Smooth muscle cell (in vitro differentiated cells): ENCODE measurements around the gene MS4A10. TPM values are rescaled to one million over a fixed set of nuclear protein-coding genes. Genes with fewer than 3 reads are reported as not detected.
A peak's percentile ranks its signal among the peaks of the same experiment; 100 is the strongest.
"Not testable (repeated sequence)": the region's sequence is repeated elsewhere in the genome, so short reads cannot be mapped to it uniquely, and the experiment has no call there.

Experiments used
- DNase-seq: peaks from one replicate; lab custom pipeline; 2025; ENCODE audit not compliant: unreplicated experiment; lab: John Stamatoyannopoulos, UW
- H2AFZ ChIP-seq: fragments of 200-600 bp; sonication (generic); 2 replicates; pipeline ENCODE4 v1.6.0; 2016; ENCODE audit warnings: antibody characterized with exemption, low read depth, mild to moderate bottlenecking
- H3F3A ChIP-seq: fragments of 200-600 bp; sonication (generic); 2 replicates; pipeline ENCODE4 v1.6.0; 2017; ENCODE audit warnings: antibody characterized with exemption, low read depth
- H3K27ac ChIP-seq: fragments of 200-600 bp; sonication (generic); 2 replicates; pipeline ENCODE4 v1.5.1; 2016; ENCODE audit warnings: low read depth, mild to moderate bottlenecking
- H3K27me3 ChIP-seq: fragments of 200-600 bp; sonication (generic); 2 replicates; pipeline ENCODE4 v1.6.1; 2016; ENCODE audit warnings: low read depth, mild to moderate bottlenecking
- H3K36me3 ChIP-seq: fragments of 200-600 bp; sonication (generic); 2 replicates; pipeline ENCODE4 v1.5.1; 2016; ENCODE audit warnings: low read depth
- H3K4me1 ChIP-seq: fragments of 200-600 bp; sonication (generic); 2 replicates; pipeline ENCODE4 v1.5.1; 2016; ENCODE audit warnings: low read depth
- H3K4me2 ChIP-seq: fragments of 200-600 bp; sonication (generic); 2 replicates; pipeline ENCODE4 v1.6.0; 2016; ENCODE audit warnings: mild to moderate bottlenecking
- H3K4me3 ChIP-seq: fragments of 200-600 bp; sonication (generic); 2 replicates; pipeline ENCODE4 v1.5.1; 2016; ENCODE audit warnings: mild to moderate bottlenecking
- H3K79me2 ChIP-seq: fragments of 200-600 bp; sonication (generic); 2 replicates; pipeline ENCODE4 v1.6.0; 2016; ENCODE audit warnings: low read depth, mild to moderate bottlenecking
- H3K9ac ChIP-seq: fragments of 200-600 bp; sonication (generic); 2 replicates; pipeline ENCODE4 v1.6.0; 2016; ENCODE audit warnings: low read depth
- H3K9me3 ChIP-seq: fragments of 200-600 bp; sonication (generic); replicated peaks from 2 replicates; pipeline ENCODE4 v1.5.1; 2016; ENCODE audit warnings: low read depth
- H4K20me1 ChIP-seq: fragments of 200-600 bp; sonication (generic); 2 replicates; pipeline ENCODE4 v1.6.0; 2016; ENCODE audit warnings: low read depth
- WGBS: methylation state at CpG from one replicate; pipeline ENCODE4 v1.1.7; 2016; ENCODE audit warnings: low lambda C conversion rate; 5-methylcytosine and 5-hydroxymethylcytosine counted together
- polyA plus RNA-seq: library from polyadenylated mRNA; unstranded; fragments of >200 nt; fragmentation: Nextera tagmentation; extraction: Ambion mirVana; gene quantifications from 2 replicates; pipeline ENCODE4 v1.2.1, GENCODE V29; 2016
- total RNA-seq: library from RNA; depleted of rRNA; stranded (reverse); fragments of >200 nt; gene quantifications from 2 replicates; pipeline ENCODE4 v1.2.3, GENCODE V29; 2014
- TF ChIP-seq, protein P1 (sequence below): fragments of 200-600 bp; sonication (generic); IDR thresholded peaks from 2 replicates; pipeline ENCODE4 v1.5.1; 2017; ENCODE audit warnings: borderline replicate concordance, mild to moderate bottlenecking, antibody characterized with exemption; ENCODE audit not compliant: insufficient read depth, poor library complexity, severe bottlenecking

The MS4A10 gene
- total and polyA plus RNA-seq, 2 experiments from 2014 or later: not detected

DNA sequence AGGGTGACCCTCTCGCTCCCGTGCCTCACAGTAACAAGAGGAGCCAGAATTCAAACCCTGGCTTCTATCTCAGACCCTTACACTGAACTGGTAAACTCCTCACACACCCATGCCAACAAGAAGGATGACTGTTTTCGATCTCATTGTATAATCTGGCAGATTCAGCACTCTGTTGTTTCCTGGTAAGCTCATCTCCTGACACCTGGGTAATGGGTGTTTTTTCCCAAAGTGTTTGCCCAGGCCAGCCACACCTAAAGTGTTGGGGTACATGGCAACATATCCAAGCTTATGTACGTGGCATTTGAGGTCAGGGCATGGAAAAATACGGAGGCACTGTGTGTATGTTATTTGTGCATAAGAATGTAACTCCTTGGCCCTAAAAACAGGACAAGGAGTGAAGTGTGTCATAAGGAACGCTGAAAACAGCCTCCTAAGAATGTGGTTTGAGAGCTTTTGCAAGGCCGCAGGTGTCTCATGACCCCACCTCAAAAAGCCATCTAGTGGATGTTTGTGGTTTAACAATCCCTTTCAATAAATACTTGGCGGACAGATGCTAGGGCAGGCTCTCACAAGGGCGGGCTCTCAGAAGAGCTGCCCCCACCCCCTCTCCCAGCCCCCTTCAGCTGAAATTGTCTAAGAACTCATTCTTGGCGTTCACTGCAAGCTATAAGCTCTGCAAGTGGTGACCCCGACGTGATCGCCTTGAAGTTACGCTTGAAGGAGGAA lies 28.7 kb upstream of the MS4A10 start, which contains the start of gene MS4A15:
TSS of gene MS4A15 (plus strand) at position 561 of the 726 bp plus-strand sequence. CDS start 6,867 bp downstream, outside the sequence.
- no peaks in the 10 kb centered on the region for H3K4me1 ChIP-seq
- 62% methylated on average over 14 of the region's 14 CpGs for WGBS
- peaks cover 3% of the 10 kb centered on the region for H3K27me3 ChIP-seq
- no peaks in the 10 kb centered on the region for H3K36me3 ChIP-seq
- H3K9me3 ChIP-seq: no peaks in the 10 kb centered on the region
- H3K79me2 ChIP-seq: no peaks in the 10 kb centered on the region
- H2AFZ ChIP-seq: no peak within 1 kb of the TSS
- H3K4me3 ChIP-seq: no peak within 1 kb of the TSS
- no peak within 1 kb of the TSS for H3K27ac ChIP-seq
- H3K9ac ChIP-seq: no peak within 1 kb of the TSS
- H4K20me1 ChIP-seq: no peaks in the 10 kb centered on the region
- no peak for DNase-seq
- no peaks in the 10 kb centered on the region for H3F3A ChIP-seq
- TF ChIP-seq, protein P1, sequence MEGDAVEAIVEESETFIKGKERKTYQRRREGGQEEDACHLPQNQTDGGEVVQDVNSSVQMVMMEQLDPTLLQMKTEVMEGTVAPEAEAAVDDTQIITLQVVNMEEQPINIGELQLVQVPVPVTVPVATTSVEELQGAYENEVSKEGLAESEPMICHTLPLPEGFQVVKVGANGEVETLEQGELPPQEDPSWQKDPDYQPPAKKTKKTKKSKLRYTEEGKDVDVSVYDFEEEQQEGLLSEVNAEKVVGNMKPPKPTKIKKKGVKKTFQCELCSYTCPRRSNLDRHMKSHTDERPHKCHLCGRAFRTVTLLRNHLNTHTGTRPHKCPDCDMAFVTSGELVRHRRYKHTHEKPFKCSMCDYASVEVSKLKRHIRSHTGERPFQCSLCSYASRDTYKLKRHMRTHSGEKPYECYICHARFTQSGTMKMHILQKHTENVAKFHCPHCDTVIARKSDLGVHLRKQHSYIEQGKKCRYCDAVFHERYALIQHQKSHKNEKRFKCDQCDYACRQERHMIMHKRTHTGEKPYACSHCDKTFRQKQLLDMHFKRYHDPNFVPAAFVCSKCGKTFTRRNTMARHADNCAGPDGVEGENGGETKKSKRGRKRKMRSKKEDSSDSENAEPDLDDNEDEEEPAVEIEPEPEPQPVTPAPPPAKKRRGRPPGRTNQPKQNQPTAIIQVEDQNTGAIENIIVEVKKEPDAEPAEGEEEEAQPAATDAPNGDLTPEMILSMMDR: peak; percentile 15
- no peak within 1 kb of the TSS for H3K4me2 ChIP-seq

DNA sequence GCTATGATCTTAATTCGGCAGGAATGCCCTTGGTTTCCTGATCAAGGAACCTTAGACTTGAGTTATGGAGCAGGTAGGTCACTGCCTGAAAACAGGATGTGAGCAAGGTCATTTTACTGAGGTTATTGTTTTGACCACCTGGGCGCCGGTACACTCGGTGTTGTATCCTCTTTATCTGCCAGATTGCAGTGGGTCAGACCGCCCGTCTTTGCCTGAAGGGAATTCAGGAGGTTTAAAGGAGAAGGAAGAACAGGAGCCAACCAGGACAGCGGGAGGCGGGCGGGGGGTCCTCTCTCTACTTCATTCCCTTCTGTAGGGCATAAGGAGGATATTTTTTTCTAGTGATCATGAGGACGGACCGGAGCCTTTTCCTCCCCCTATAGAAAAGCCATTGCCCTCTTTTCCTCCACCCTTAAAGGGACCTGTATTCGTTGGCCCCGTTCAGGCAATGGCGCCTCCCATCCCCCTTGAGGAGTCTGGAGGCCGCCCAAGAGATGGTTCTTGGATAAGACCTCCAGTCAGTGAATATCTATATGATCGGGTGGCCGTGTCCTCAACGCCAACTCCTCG lies 27.8 kb upstream of the MS4A10 start:
- peaks cover 3% of the 10 kb centered on the region for H3K27me3 ChIP-seq
- no peak overlapping the region for H3K4me2 ChIP-seq
- no peaks in the 10 kb centered on the region for H3K36me3 ChIP-seq
- WGBS: 92% methylated on average over 19 of the region's 19 CpGs
- H3K27ac ChIP-seq: no peak overlapping the region
- no peaks in the 10 kb centered on the region for H3K4me1 ChIP-seq
- no peaks in the 10 kb centered on the region for H3K9me3 ChIP-seq
- TF ChIP-seq, protein P1: no peak
- no peak overlapping the region for H3K4me3 ChIP-seq
- DNase-seq: no peak
- H3K9ac ChIP-seq: no peak overlapping the region
- no peak overlapping the region for H2AFZ ChIP-seq
- no peaks in the 10 kb centered on the region for H3K79me2 ChIP-seq
- H3F3A ChIP-seq: no peaks in the 10 kb centered on the region
- no peaks in the 10 kb centered on the region for H4K20me1 ChIP-seq

DNA sequence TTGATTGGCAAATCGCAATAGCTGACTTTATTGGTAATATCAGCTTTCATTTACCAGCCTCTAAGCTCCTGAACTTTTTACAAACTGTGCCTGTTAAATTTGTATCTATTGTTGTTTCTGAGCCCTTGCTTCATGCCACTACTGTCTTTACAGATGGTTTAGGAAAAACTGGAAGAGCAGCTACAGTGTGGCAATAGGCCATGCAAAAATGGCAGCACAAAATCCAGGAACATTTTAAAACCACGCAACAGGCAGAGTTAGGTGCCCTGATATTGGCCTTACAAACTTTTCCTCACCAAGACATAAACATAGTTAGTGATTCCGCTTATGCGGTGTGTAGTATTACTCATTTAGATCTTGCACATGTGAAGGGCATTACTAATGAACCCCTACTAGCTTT lies 26.5 kb upstream of the MS4A10 start:
- H3K36me3 ChIP-seq, H3K4me3 ChIP-seq, H3K9ac ChIP-seq, H3F3A ChIP-seq, H3K79me2 ChIP-seq, H2AFZ ChIP-seq, H3K27ac ChIP-seq, H3K9me3 ChIP-seq, DNase-seq, H4K20me1 ChIP-seq, H3K27me3 ChIP-seq, H3K4me1 ChIP-seq: not testable (repeated sequence)
- peak overlapping the region; percentile 72 for H3K4me2 ChIP-seq
- WGBS: 60% methylated on average over 4 of the region's 4 CpGs

DNA sequence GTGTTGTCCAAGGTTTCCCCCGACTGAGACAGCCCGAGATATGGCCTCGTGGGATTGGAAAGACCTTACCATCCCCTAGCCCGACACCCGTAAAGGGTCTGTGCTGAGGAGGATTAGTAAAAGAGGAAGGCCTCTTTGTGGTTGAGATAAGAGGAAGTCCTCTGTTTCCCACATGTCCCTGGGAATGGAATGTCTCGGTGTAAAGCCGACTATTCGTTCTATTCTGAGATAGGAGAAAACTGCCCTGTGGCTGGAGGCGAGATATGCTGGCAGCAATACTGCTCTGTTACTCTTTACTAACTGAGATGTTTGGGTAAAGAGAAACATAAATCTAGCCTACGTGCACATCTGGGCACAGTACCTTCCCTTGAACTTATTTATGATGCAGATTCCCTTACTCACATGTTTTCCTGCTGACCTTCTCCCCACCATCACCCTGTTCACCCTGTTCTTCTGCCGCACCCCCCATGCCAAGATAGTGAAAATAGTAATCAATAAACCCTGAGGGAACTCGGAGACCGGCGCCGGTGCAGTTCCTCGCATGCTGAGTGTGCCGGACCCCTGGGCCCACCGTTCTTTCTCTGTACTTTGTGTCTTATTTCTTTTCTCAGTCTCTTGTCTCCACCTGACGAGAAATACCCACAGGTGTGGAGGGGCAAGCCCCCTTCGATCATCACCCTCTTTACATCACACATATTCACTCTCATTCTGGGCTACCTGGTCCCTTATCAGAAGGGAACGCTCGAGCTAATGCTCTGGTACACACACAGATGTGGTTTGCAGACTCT lies 25.5 kb upstream of the MS4A10 start:
- H3K79me2 ChIP-seq, H3K36me3 ChIP-seq, H3K9ac ChIP-seq, H3K27me3 ChIP-seq, H3F3A ChIP-seq, H4K20me1 ChIP-seq, H2AFZ ChIP-seq, H3K4me3 ChIP-seq, H3K27ac ChIP-seq, H3K4me1 ChIP-seq, DNase-seq, H3K9me3 ChIP-seq: not testable (repeated sequence)
- H3K4me2 ChIP-seq: peak overlapping the region; percentile 72
- 64% methylated on average over 22 of the region's 22 CpGs for WGBS
